ENCODE measurements around the gene METTL23. TPM values are rescaled to one million over a fixed set of nuclear protein-coding genes. Genes with fewer than 3 reads are reported as not detected.

Gene METTL23
- total RNA-seq, 1 donor from 2014 or later = 28.2 TPM

DNA sequence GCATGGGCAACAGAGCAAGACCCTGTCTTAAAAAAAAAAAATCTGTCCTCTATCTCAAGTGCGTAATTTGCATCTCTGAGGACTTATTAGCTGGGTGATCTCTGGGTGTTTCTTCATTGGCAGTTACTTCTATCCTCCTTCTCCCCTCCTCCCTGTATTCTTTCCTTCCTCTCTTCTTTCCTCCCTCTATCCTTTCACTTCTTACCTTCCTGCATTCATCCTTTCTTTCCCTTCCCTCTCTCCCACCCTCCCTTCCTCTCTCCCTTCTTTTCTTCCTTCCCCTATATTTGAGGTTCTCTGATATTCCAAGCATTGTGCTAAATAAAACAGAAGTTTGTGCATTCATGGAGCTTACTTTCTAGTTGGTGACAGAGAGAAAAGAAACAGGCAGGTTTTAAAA lies 22.0 kb downstream of the METTL23 start:
- TF ChIP-seq CTCF (IDR thresholded peaks at IDR 0.05; ENCODE audit: unreplicated experiment) = no peak
- no peak for DNase-seq (ENCODE audit: low spot score, unreplicated experiment)
- Mint-ChIP-seq H3K4me1 (ENCODE audit: low read depth) (no peaks in the 10 kb centered on the region), H3K27ac (no peak overlapping the region), H3K9me3 (ENCODE audit: low read depth) (no peaks in the 10 kb centered on the region), H3K36me3 (ENCODE audit: insufficient read depth) (peaks cover 23% of the 10 kb centered on the region), H3K27me3 (no peaks in the 10 kb centered on the region), H3K4me3 (ENCODE audit: low read depth) (no peak overlapping the region)

GRCh38 chr17:76751416-76751993 lies 24.9 kb downstream of the METTL23 start:
- H3K4me1 Mint-ChIP-seq (ENCODE audit: low read depth) = peaks cover 1% of the 10 kb centered on the region
- no peak overlapping the region for H3K4me3 Mint-ChIP-seq (ENCODE audit: low read depth)
- H3K9me3 Mint-ChIP-seq (ENCODE audit: low read depth) = no peaks in the 10 kb centered on the region
- no peak for TF ChIP-seq CTCF (IDR thresholded peaks at IDR 0.05; ENCODE audit: unreplicated experiment)
- H3K27ac Mint-ChIP-seq = no peak overlapping the region
- no peaks in the 10 kb centered on the region for H3K27me3 Mint-ChIP-seq
- no peak for DNase-seq (ENCODE audit: low spot score, unreplicated experiment)
- H3K36me3 Mint-ChIP-seq (ENCODE audit: insufficient read depth) = peaks cover 14% of the 10 kb centered on the region

GRCh38 chr17:76752006-76752405 lies 25.4 kb downstream of the METTL23 start:
- no peak for DNase-seq (ENCODE audit: low spot score, unreplicated experiment)
- no peak overlapping the region for H3K27ac Mint-ChIP-seq
- peaks cover under 1% of the 10 kb centered on the region for H3K9me3 Mint-ChIP-seq (ENCODE audit: low read depth)
- peaks cover 1% of the 10 kb centered on the region for H3K4me1 Mint-ChIP-seq (ENCODE audit: low read depth)
- no peak for TF ChIP-seq CTCF (IDR thresholded peaks at IDR 0.05; ENCODE audit: unreplicated experiment)
- no peaks in the 10 kb centered on the region for H3K27me3 Mint-ChIP-seq
- peaks cover 13% of the 10 kb centered on the region for H3K36me3 Mint-ChIP-seq (ENCODE audit: insufficient read depth)
- H3K4me3 Mint-ChIP-seq (ENCODE audit: low read depth) = no peak overlapping the region

DNA sequence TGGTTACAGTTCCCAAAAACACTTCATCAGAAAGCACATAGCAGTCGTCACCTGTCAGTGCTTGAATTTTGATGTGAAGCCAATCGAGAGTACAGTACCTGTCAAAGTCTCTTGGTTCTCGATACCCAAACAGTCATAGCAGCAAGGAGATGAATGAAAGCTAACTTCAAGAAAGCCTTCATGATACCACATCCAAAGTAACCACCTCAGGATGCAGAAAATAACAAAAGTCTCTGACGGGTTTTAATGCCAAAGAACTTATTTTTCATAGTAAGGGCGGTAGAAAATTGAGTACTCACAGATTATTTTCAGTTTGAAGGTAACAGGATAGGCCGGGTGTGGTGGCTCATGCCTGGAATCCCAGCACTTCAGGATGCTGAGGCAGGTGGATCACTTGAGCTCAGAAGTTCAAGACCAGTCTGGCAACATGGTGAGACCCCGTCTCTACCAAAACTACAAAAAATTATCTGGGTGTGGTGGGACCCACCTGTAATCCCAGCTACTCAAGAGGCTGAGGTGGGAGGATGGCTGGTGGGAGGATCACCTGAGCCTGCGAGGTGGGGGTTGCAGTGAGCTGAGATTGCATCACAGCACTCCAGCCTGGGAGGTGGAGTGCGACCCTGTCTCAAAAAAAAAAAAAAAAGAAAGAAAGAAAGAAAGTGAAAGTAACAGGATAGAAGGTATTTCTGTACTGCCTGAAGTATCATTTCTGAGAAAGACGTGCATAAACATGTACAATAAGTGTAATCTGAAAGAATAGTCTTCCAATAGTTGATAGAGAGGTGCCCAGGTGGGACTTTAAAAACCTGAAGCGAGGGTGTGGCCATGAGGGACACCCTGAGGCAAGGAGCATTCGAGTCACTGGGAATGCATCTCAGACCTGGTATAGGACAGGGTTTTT lies 26.7 kb downstream of the METTL23 start:
- H3K4me1 Mint-ChIP-seq (ENCODE audit: low read depth) = peaks cover 1% of the 10 kb centered on the region
- H3K27ac Mint-ChIP-seq = peak overlapping the region; percentile 49
- no peaks in the 10 kb centered on the region for H3K27me3 Mint-ChIP-seq
- H3K4me3 Mint-ChIP-seq (ENCODE audit: low read depth) = no peak overlapping the region
- H3K36me3 Mint-ChIP-seq (ENCODE audit: insufficient read depth) = peaks cover 19% of the 10 kb centered on the region
- TF ChIP-seq CTCF (IDR thresholded peaks at IDR 0.05; ENCODE audit: unreplicated experiment) = no peak
- DNase-seq (ENCODE audit: low spot score, unreplicated experiment) = no peak
- peaks cover 3% of the 10 kb centered on the region for H3K9me3 Mint-ChIP-seq (ENCODE audit: low read depth)

- Mint-ChIP-seq H3K36me3 (ENCODE audit: insufficient read depth) (peaks cover 25% of the 10 kb centered on the region), H3K4me3 (ENCODE audit: low read depth) (no peak overlapping the region), H3K4me1 (ENCODE audit: low read depth) (peaks cover 1% of the 10 kb centered on the region), H3K27me3 (no peaks in the 10 kb centered on the region), H3K9me3 (ENCODE audit: low read depth) (peaks cover 5% of the 10 kb centered on the region), H3K27ac (no peak overlapping the region)
- DNase-seq (ENCODE audit: low spot score, unreplicated experiment) = no peak
- TF ChIP-seq CTCF (IDR thresholded peaks at IDR 0.05; ENCODE audit: unreplicated experiment) = no peak
These were observed 28.6 kb downstream of the METTL23 start for GRCh38 chr17:76755285-76755684.

Data from progenitor cell of endocrine pancreas (in vitro differentiated cells).